ENCODE measurements around the gene AGPAT2.
A peak's percentile ranks its signal among the peaks of the same experiment; 100 is the strongest.

Gene AGPAT2

GRCh38 chr9:136687721-136688223, 515 bp upstream of the AGPAT2 start:
- DNase-seq (ENCODE audit: low read depth, low spot score), result no peak

DNA sequence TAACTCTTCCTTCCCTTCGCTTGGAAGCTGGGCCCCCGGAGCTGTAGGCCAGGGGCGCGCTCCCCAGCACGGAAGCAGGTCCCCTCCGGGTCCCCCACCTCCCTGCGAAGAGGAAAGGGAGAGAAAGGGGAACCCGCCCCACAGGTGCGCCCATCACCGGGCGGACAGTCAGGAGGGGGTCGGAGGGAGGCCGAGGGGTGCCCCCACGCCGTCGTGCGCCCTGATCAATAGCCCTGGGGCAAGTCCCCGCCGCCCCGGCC, 793 bp downstream of the AGPAT2 start:
- no peak for DNase-seq (ENCODE audit: low read depth, low spot score)

- DNase-seq (ENCODE audit: low read depth, low spot score), result no peak
Measured at GRCh38 chr9:136685790-136686533, 1.3 kb downstream of the AGPAT2 start.

- DNase-seq (ENCODE audit: low read depth, low spot score), result no peak
Measured at GRCh38 chr9:136685216-136685615, 2.0 kb downstream of the AGPAT2 start.

- DNase-seq (ENCODE audit: low read depth, low spot score), result no peak
Measured at GRCh38 chr9:136684799-136685198, 2.5 kb downstream of the AGPAT2 start.

GRCh38 chr9:136684339-136684738, 2.9 kb downstream of the AGPAT2 start:
- DNase-seq (ENCODE audit: low read depth, low spot score), result no peak

GRCh38 chr9:136683755-136684154, 3.5 kb downstream of the AGPAT2 start:
- DNase-seq (ENCODE audit: low read depth, low spot score), result no peak

DNA sequence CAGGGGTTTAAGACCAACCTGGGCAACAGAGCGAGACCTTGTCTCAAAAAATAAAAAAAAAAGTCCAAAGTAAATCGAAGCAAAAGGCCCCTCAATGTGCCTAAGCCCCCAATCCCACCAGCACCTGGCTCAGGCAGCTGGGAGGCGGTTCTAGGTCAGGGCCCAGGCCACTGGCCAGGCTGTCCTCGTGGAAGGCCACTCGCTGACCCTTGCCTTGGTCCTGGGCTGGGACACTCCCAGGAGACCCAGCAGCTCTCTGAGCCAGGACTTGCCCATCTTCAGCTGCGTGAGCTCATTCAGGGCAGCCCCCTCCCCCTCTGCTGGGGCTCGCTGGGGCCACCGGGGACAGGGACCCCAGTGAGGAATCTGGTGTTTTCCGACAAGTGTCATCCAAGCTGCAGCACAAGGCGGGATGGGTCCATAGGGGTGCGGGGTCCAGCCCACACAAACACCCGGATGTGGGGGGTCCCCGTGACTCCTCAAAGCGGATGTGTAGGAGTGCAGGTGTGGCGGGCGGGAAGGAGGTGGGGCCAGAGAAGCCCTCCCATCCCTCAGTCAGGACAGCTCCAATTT, 4.0 kb downstream of the AGPAT2 start:
- no peak for DNase-seq (ENCODE audit: low read depth, low spot score)

DNA sequence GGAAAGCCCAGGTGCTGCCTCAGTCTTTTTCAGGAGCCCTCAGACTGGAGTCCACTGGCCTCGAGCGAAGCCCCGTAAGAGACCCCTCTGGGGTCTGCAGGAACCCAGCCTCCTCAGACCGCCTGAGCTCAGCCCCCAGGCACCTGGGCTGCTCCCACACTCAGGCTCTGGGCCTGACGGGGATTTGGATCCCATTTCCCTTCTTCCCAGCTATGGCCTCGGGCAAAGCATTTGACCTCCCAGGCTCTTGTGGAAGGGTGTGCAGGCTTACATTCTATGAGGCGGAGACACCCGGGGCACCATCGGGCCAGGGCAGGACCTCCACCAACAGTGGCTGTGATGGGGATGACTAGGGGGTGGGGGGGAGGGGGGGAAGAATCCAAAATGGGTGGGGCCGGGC, 4.5 kb downstream of the AGPAT2 start:
- DNase-seq (ENCODE audit: low read depth, low spot score), result peak; percentile 69

GRCh38 chr9:136681945-136682699, 5.1 kb downstream of the AGPAT2 start:
- DNase-seq (ENCODE audit: low read depth, low spot score), result no peak

GRCh38 chr9:136681029-136681428, 6.2 kb downstream of the AGPAT2 start:
- DNase-seq (ENCODE audit: low read depth, low spot score), result no peak

GRCh38 chr9:136679431-136679941, 7.8 kb downstream of the AGPAT2 start:
- peak; percentile 65 for DNase-seq (ENCODE audit: low read depth, low spot score)

GRCh38 chr9:136678624-136679023, 8.6 kb downstream of the AGPAT2 start:
- no peak for DNase-seq (ENCODE audit: low read depth, low spot score)

DNA sequence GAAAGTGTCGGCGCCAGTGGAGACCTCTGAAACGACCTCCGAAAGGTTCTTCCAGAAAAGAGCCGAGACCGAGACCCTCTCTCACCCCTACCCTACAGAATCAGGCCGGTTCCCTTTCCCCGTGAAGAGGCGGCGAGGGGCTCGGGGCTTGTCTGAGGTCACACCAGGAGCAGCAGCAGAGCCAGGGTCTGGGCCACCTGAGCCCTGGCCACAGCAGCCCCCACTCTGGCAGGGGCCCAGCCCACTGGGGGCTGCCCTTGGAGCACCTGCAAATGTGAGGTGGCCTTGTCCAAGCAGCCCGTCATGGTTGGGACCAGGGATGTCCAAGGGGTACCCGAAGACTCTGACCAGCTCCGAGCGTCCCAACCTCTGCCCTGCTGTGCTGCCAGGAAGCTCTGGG, 9.2 kb downstream of the AGPAT2 start:
- DNase-seq (ENCODE audit: low read depth, low spot score), result no peak

GRCh38 chr9:136676920-136677686, 10.2 kb downstream of the AGPAT2 start:
- no peak for DNase-seq (ENCODE audit: low read depth, low spot score)

GRCh38 chr9:136676297-136676794, 10.9 kb downstream of the AGPAT2 start:
- no peak for DNase-seq (ENCODE audit: low read depth, low spot score)

GRCh38 chr9:136675477-136676296, 11.6 kb downstream of the AGPAT2 start:
- DNase-seq (ENCODE audit: low read depth, low spot score), result no peak

GRCh38 chr9:136674786-136675349, 12.4 kb downstream of the AGPAT2 start:
- no peak for DNase-seq (ENCODE audit: low read depth, low spot score)

DNA sequence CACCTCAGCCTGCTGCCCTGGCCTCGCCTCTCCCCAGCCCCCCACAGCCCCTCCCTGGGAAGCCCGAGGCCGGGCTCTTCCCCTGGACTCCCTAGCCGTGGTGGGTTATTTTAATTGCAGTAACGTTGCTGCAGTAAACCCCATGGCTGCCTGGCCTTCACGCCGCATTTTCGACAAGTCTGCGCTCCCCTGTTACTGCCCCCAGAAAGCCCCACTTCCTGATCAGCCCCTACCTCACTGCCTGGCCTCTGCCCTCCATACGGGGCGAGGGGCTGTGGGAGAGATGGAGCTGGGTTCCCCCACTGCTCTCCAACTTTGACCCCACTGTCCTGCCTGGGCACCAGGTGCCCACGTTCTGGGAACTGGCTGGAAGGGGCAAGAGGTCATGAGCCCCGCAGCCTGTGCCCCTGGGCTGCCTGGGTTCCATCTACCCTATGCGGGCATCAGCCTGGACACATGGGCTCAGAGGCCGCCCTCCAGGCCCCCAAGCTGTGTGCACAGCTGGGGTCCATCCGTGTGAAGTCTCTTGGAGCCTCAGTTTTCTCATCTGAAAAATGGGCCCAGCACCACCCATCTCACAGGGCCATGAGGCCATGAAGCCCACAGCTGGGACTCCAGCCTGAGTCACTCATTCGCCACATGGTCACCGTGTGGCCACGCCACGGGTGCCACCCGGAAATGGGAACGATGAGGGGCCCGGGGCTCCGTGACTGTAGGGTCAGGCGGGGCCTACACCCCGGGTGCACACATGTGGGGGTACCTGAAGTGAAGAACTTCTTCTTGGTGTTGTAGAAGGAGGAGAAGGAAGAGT, 13.1 kb downstream of the AGPAT2 start:
- DNase-seq (ENCODE audit: low read depth, low spot score), result no peak

All from ELF-1 (cell line).